ENCODE data around the gene PKNOX2.

The PKNOX2 gene

DNA sequence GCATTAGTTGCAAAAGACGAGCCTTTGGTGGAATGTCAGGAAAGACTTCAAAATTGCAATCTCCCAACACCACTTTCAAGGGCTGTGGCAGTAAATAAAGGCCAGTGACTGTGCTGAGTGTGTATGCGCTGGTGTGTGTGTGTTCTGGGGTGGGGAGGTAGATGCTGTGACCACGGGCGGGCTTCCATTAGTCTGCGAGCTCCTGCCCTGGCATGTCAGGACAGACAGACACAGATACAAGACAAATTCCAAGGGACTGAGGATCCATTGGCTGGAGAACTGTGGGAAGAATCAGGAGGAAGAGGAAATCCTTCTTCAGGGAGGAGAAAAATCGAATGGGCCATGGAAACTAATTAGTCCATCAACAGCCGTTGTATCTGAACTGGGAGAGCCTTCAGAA is 248.0 kb downstream of the PKNOX2 start:
- DNase-seq (ENCODE audit: low read depth), result no peak

DNA sequence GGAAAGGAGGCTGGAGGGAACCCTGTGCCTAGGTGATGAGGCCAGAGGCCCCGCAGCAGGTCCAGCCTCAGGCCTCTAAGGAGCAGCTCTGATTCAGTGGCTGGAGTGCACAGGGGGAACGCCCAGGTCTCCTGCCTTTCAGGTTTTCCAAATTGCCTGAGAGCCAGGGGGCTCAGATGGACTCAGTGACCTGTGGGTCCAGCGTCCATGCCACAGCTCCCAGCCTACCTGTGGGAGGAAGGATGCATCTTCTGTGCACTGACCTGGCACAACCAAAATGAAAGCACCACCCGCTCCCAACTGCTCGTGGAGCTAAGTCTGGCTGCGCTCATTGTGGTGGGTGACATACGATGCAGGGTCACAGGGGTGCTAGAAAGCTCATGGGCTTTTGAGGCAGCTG is 248.7 kb downstream of the PKNOX2 start:
- no peak for DNase-seq (ENCODE audit: low read depth)

DNA sequence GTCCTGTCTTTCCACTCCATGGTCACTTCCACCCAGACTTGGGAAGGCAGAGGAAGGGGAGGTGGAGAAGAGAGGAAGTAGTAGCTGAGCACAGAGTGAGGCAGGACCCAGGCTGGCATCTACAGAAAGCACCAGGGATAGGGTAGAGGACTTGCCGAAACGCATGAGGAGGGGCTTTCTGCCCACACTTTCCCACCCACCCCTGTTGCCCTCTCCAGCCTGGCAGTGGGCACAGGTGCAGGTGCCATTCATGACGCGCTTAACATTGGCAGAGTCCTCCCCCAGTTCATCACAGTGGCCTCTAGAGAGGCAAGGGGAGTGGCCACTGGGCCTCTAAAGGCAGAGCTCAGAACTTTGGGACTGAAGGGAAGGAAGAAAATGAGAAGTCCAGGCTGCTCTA is 249.6 kb downstream of the PKNOX2 start:
- no peak for DNase-seq (ENCODE audit: low read depth)

DNA sequence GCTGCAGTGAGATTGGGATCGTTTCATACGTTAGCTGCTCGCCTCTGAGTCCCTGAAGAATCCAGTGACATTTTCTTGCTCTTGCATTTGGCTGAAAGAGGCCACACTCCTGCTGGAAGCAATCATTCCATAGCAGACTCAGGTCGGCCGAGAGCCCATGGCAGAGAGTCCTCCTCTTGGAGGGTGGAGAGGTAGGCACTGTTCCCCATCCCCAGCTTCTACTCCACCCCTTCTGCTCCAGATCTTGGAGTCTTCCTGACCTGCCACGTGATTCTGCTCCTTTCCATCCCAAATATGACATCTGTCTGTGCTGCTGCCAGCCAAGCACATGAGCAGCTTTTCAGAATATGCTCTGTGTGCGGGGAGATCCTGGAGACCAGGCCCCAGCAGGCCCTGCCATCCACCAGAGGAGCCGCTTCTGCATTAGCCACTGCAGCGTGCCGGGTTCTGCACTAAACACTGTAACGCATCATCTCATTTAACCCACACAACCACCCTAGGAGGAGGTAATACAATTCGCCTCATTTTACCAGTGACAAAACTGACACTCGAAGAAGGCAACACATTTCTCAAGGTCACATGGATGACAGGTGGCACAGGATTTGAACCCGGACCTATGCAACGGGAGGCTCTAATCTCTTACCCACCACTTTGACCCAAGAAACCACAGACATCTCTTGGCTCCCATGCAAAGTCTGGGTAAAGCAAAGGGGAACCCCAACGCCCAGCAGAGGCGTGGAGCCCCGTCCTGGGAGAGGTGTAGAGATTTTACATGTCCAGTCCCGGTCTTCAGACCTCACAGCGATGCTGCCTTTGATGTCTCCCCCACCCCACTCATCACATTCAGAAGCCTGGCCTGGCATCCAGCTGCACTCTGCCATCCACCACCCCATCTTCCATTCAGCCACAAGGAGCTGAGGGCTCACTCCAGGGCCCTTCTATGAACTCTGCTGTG is 252.7 kb downstream of the PKNOX2 start:
- no peak for DNase-seq (ENCODE audit: low read depth)

DNA sequence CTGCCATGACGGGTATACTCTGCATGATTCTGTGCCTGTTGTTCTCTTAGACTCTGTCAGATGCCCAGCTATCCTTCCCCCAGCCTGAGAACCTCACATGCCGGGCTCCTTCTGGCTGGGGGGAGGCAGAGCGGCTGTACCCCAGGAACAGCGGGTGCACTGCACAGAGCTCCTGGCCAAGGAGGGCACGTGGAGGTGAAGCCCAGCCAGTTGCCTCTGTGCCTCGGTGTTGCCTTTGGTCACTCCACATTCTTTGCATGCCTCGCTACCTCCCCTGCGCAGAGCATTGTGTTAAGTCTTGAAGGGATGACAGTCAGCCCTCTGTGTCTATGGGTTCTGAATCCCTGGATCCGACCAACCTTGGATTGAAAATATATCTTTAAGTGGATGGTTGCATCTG is 253.8 kb downstream of the PKNOX2 start:
- DNase-seq (ENCODE audit: low read depth), result no peak

DNA sequence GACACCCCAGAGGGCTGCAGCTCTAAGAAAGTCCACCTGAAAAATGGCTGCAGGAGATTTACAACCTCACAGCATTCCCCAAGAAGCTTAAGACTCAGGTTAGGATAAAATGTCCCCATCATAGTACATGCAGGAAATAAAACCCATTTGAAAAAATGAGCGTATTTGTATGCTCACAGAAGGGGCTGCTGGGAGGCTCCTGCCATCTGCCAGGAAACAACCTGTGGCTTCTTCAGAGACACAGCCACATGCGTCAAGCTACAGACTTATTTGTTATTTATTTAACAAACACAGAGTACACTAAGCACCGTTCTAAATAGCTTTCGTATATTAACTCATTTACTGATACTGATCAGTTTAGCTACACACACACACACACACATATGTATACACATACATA is 258.1 kb downstream of the PKNOX2 start:
- DNase-seq (ENCODE audit: low read depth), result no peak

DNA sequence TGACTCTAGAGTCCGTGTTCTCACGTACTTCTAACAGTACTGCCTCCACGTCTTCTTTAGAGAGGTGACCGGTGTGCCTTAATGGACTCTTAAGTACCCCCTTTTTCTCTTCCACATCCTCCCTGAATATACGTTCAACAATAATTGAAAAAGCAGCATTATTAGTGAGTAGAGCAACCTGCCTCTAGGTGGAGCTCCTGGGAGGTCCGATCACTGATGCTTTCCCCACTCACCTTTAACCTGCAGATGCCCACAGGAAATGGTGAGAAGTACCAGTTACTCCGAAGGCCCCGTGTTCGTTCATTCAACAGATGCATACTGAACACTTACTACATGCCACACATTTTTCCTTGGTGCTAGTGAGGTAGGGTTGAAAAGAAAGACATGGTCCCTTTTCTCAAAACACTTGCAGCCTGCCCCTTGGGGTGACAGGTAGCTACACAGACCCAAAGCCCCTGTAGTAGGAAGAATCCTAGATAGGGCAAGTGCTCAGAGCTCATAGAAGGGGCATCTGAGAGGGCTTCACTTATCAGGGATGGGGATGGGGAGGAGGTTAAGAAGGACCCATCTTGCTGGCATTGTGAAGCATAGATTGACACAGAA is 258.8 kb downstream of the PKNOX2 start:
- no peak for DNase-seq (ENCODE audit: low read depth)

DNA sequence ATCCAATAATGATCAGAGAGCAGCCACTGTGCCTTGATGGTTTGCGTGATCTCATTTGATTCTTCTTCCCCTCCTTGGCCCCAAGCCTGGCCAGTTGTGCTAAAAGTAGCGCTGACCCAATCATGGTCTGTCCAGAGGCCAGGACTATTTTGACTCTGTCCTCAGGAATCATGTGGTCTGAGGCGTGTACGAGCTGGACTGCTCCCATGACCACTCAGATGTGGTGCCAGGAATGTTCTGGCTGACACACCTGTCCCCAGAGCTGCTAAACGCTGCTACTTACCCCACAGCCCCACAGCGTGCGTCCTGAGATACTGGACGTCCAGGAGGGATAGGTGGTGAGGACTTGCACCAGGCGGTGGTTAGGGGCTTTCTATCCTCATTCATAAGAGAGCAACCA is 261.1 kb downstream of the PKNOX2 start:
- DNase-seq (ENCODE audit: low read depth), result no peak

DNA sequence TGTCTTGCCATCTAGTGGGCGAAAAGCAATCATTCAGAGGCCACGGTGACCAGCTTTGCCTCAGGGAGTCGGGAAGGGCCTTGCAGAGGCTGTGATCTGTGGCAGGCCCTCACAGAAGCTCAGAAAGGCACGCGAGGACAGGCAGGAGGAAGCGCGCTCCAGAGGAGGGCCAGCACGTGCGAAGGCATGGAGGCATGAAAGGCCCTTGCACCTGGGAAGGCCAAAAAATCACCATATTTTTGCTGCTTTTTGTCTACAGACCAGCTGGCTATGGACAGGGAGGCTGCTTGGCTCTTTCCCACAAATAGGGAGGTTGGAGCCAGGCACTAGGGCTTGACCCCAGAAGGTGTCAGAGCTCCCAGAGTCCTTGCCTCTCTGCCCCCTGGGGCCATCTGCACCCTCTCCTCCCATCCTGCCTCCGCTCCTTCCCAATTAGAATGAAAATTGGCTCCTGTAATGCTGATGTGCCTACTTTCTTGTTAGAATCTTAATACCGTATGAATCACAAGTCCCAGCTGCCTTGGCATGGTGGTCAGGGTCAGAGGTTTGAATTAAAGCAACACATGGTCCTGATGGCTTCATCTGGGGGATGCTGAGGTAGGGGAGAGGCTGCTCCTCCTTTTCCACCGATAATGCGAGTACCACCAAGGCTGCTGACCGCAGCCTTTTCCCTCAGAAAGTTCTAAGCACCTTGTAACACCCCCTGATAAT is 262.4 kb downstream of the PKNOX2 start:
- no peak for DNase-seq (ENCODE audit: low read depth)

DNA sequence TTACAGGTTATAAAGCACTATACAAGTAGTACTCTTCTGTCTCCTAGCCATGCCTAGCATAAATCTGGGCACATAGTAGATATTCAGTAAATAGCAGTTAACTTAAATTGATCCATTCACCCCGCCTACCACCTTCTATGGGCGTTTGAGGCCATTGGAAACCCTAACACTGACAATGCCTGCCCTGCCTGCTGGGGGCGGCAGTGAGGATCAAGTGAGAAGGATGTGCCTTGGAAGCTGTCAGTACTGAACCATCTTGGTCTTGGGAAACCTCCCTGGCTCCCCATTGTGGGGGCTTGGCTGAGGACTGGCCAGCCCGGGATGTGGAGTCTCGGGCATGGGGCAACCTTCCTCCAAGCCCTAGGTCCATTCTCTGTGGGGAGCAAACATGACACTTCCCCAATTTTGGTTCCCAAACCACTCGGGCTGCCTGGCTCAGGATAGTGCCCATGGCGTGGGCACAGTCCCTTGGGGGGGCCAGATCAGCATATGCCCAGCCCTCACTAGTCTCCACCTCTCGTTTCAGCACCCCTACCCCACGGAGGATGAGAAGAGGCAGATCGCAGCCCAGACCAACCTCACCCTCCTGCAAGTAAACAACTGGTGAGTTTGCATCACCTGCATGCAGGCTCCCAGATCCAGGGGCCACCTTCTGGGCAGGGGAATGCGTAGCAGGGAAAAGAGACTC is 264.1 kb downstream of the PKNOX2 start:
- DNase-seq (ENCODE audit: low read depth), result no peak

DNA sequence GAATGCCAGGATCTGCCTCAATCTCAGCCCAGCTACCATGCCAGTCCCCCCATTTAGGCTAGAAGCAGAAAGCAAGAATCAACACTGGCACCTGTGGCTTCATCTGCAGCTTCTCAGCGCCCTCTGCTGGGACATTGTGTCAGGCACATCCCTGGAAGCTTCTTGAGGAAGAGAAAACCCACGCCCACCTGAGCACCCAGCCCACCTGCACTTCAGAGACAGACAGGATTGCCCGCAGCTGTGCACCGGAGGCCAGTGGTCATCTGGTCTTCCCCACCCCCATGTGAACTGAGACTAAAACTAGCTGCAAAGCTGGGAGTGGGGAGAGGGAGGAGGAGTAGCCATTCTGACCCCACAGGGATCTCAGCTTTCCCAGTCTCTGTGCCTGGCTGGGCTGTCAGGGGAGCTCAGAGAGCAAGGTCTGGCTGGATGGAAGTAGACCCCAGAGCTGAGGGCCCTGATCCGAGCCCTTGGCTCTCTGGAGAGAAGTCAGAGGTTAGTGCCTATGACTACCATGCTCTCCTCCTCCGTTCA is 264.7 kb downstream of the PKNOX2 start:
- DNase-seq (ENCODE audit: low read depth), result peak; percentile 35

DNA sequence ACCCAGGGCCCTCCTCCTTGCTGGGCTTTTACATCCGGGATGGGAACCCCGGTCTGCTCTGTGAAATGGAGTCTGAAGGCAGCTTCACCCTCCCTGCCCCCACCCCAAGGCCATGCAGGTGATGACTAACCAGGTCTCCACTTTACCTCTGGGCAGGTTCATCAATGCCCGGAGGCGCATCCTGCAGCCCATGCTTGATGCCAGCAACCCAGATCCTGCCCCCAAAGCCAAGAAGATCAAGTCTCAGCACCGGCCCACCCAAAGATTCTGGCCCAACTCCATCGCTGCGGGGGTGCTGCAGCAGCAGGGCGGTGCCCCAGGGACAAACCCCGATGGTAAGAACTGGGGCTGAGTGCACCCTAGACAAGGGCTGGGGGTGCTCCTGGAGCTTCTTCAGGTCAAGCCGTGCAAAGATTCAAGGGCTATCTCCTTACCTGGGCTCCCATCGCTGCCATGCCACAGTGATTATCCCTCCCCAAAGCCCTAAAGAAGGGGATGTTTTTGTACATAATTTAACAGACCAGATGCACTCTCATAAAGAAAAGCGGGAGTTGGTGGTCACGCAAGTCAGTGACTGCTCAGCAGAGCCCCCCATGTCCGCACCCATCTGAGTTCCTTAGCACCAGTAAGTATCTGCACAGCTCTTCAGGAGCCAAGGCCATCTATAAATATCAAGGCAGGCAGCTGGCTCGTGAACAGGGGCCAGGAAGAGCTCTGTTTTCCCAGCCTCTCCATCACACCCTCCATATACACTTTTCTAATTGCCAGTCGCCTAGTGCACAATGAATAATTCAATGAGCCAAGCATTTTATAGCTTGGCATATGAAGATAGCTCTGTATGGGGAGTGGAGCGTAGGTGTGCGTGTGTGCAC is 265.5 kb downstream of the PKNOX2 start:
- no peak for DNase-seq (ENCODE audit: low read depth)

DNA sequence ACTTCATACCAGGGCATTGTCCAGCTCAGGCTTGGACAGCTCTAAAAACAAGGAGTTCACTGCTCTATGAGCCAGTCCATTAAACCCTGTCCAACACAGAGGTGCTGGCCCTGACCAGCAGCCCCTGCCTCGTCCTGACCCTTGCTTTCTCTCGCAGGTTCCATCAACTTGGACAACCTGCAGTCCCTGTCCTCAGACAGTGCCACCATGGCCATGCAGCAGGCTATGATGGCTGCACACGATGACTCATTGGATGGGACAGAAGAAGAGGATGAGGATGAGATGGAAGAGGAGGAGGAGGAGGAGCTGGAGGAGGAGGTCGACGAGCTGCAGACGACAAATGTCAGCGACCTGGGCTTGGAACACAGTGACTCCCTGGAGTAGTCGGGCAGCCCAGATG is 266.5 kb downstream of the PKNOX2 start:
- no peak for DNase-seq (ENCODE audit: low read depth)

DNA sequence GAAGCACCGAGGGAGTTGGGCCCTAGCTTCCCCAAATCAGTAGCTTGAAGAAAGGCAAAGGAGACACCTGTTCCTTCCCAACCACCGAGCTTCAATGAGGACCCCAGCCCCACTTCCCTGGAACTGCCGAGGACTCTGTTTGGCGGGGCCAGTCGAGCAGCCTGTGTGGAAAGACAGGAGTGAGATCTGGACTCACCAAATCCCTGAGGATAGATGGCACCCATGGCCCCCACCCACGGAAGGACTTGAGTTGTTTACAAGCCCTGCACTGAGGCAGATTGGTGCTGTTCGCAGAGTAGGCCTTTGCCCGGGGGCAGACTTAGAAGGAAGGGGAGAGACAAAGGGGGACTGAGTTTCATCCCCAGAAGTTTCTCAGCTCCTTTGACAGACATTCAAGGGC is 266.9 kb downstream of the PKNOX2 start:
- no peak for DNase-seq (ENCODE audit: low read depth)

DNA sequence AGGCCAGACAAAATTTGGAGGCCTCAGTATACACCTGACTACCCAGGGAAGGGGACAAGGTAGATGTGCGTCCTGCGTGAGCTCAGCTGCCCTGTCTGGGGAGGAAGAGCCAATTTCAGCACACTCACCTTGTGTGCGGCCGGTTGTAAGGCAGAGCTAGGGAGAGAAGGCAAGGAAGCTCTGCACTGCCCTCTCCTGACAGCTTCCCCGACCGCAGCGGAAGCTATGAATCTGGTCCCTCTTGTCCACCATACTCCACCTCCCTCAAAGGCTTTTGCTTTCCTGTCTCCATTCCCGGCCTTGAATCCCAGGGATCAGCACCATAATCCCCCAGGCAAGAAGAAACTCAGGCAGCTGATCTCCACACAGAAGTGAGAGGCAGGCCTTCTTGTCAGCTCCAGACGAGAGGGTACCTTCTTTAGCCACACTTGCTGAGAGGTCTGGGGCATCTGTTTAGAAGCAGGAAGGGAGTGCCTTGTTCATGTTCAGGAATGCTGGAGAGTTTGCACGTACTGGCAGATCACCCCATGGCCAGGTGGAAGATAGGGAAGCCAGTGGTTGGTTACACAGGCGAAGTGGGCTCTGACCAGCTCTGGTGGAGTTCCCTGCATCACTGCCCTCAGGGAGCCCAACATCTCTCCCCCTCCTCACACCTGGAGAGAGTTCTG is 269.0 kb downstream of the PKNOX2 start:
- no peak for DNase-seq (ENCODE audit: low read depth)

DNA sequence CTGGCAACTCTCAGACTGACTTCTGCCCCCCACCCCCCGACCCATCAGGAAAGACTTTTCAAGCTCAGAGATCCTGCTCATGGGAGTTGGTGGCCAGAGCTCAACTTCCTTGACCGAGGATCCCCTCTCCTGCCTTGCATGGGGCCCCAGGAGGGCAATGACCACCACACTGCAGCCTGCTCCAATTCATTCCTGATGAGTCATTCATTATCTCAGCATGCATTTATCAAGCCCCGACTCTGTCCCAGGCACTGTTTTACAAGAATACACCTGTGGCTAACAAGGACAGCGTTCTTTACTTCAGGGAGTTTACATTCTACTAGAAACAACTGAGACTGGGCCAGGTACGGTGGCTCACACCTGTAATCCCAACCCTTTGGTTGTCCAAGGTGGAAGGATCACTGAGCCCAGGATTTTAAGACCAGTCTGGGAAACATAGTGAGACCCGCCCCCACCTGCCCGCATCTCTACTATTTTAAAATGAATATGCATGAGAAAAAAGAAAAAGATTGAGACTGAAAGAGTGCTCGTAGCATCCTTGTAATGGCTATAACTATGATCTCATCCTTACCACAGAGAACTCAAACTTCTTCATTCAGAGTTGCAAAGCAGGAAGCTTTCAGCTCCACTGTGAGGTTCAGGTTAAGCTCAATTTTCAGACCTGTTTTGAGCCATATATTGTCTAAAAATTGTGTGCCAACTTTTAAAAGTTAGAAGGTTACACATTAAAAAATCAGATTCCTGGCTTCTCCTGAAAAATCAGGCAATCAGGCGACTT is 271.1 kb downstream of the PKNOX2 start:
- no peak for DNase-seq (ENCODE audit: low read depth)

DNA sequence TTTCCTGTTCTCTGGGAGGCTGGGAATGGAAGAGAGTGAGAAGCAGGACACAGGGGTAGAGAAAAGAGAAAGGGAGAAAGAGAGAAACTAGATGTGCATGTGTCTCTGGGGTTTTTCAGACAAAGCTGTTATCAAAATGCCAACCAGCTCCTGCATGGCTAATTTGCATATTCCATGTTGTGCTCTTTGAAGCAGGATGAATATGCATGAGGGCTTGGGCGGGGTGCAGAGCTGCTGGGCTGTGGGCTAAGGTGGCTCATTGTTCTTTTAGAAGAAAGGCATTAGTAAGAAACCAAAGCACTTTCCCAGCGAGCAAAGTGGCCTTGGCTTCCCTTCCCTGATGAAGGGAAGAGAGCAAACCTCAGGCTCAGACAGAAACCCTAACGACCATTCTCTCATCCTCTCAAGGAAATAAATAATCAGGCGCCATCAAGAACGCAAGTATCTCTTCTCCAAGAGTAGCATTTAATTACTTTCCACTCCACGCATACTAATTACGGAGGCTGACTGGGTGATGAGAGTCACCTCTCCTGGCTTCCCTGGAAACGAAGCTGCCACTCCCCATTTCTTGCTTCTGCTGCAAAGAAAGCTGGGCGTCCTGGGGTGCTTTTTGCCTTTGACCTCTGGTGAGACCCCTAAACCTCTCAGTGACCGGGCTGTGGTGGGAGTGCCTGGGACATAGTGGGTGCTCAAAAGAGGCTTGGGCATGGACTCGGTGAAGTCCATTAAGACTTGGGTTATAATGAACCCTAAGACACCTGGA is 277.3 kb downstream of the PKNOX2 start:
- DNase-seq (ENCODE audit: low read depth), result no peak

DNA sequence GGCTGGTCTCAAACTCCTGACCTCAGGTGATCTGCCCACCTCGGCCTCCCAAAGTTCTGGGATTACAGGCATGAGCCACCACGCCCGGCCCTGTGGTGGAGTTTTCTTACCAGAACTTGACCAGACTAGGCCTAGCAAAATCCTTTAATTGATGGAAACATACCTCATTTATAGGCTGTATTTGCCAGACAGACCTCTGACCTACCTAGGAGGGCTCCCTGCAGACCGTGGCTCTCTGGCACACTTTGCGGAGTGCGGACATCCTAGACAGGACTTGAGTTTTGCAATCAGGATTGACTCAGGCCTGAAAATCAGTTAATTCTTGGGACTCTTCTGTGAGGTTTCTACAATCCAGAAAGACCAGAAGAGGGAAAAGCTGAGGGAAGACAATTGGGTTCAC is 278.4 kb downstream of the PKNOX2 start:
- no peak for DNase-seq (ENCODE audit: low read depth)

DNA sequence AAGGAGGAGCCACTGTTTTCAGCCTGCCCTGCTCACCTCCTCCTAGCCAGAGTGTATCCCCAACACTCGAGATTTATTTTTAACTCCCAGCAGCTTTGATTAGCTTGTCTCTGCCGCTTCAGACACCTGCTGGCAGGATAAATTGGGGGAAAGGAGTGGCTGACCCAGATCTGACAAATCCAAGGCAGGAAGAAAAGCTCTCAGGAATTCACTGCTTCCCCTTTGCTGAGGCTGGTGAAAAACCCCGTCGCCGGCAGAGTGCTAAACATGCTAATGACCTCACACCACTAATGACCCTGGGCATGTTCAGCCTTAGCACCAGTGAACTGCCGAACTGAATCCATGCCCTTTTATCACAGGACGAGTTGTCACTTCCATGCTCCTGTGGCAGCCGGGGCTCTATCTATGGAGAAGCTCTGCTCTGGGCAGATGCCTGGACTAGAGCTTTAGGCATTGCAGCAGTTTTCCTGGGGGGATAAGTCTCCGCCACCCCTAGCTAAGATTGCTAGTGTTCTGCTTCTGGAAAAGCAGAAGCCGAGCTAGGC is 279.3 kb downstream of the PKNOX2 start:
- no peak for DNase-seq (ENCODE audit: low read depth)

All from stimulated activated CD8-positive, alpha-beta memory T cell treated with anti-CD3 and anti-CD28 coated beads, Interleukin-7, amount 100 ng/mL, for 24 hours (primary cell).